ENCODE results near the gene FOXJ1.

The FOXJ1 gene

GRCh38 chr17:76159157-76159556, 18.1 kb upstream of the FOXJ1 start:
- DNase-seq: no peak

GRCh38 chr17:76157759-76158158, 16.7 kb upstream of the FOXJ1 start:
- DNase-seq: no peak

- no peak for DNase-seq
These were observed 15.6 kb upstream of the FOXJ1 start for GRCh38 chr17:76156662-76156991.

GRCh38 chr17:76155988-76156661, 15.1 kb upstream of the FOXJ1 start:
- no peak for DNase-seq

- no peak for DNase-seq
These were observed 14.1 kb upstream of the FOXJ1 start for GRCh38 chr17:76154936-76155845.

GRCh38 chr17:76154292-76154691, 13.2 kb upstream of the FOXJ1 start:
- DNase-seq: no peak

- DNase-seq: no peak
These were observed 12.6 kb upstream of the FOXJ1 start for GRCh38 chr17:76153640-76154039.

- DNase-seq: no peak
These were observed 12.2 kb upstream of the FOXJ1 start for GRCh38 chr17:76153202-76153601.

- no peak for DNase-seq
These were observed 11.5 kb upstream of the FOXJ1 start for GRCh38 chr17:76152591-76152990.

GRCh38 chr17:76151896-76152454, 10.9 kb upstream of the FOXJ1 start:
- no peak for DNase-seq

GRCh38 chr17:76150712-76151622, 9.9 kb upstream of the FOXJ1 start:
- DNase-seq: no peak

- DNase-seq: no peak
These were observed 8.2 kb upstream of the FOXJ1 start for GRCh38 chr17:76149214-76149613.

GRCh38 chr17:76148015-76148326, 6.9 kb upstream of the FOXJ1 start:
- no peak for DNase-seq

- no peak for DNase-seq
These were observed 6.4 kb upstream of the FOXJ1 start for GRCh38 chr17:76147211-76148014.

GRCh38 chr17:76146053-76146851, 5.2 kb upstream of the FOXJ1 start:
- no peak for DNase-seq

- peak; percentile 70 for DNase-seq
These were observed 4.4 kb upstream of the FOXJ1 start for GRCh38 chr17:76145231-76146052.

GRCh38 chr17:76142585-76143041, 1.6 kb upstream of the FOXJ1 start:
- DNase-seq: no peak

GRCh38 chr17:76142039-76142584, 1.1 kb upstream of the FOXJ1 start:
- DNase-seq: no peak

GRCh38 chr17:76140661-76141211, 309 bp downstream of the FOXJ1 start:
- no peak for DNase-seq
